Endothelial cell of umbilical vein (primary cell): ENCODE results near the gene NRBF2. TPM values are rescaled to one million over a fixed set of nuclear protein-coding genes. Genes with fewer than 3 reads are reported as not detected.

Experiments
- BruUV-seq: library from RNA; stranded (reverse); fragments of 400-500 nt; replicated peaks from 2 replicates; lab custom pipeline; 2021; lab: Mats Ljungman, UMichigan
- CTCF ChIA-PET: fragments of 300-600, 350-600 bp; sonication (Branson Sonifier 250); formaldehyde crosslinking; loops from one replicate; lab custom pipeline; 2021; ENCODE audit warnings: antibody characterized with exemption, inconsistent platforms; lab: Charles Lee
- POLR2A ChIA-PET: fragments of 300-600, 350-600 bp; sonication (Branson Sonifier 250); formaldehyde crosslinking; loops from one replicate; lab custom pipeline; 2021; ENCODE audit warnings: antibody characterized with exemption, inconsistent platforms; lab: Charles Lee
- DNase-seq: peaks from one replicate; pipeline ENCODE4 v3.0.0-alpha.2; 2011; ENCODE audit warnings: low read depth, low spot score
- FAIRE-seq: peaks from 2 replicates; lab custom pipeline; 2011; peaks lifted over from hg19 to GRCh38; lab: Jason Lieb, UNC
- H2AFZ ChIP-seq: 2 replicates; pipeline ENCODE4 v1.6.0; 2012; ENCODE audit warnings: low read depth, low read length, control low read depth, inconsistent platforms
- H3K27ac ChIP-seq: 2 replicates; pipeline ENCODE4 v1.5.1; 2011; ENCODE audit warnings: low read depth, mild to moderate bottlenecking, control low read depth, low read length, moderate library complexity; ENCODE audit not compliant: insufficient read depth
- H3K27me3 ChIP-seq, 2 experiments: 2 replicates each; pipeline versions ENCODE4 v1.6.0 to v1.6.1; 2011; ENCODE audit warnings: low read length in 2 of 2, mixed read lengths in 1 of 2; ENCODE audit not compliant: control insufficient read depth in 2 of 2, insufficient read depth in 2 of 2
- H3K36me3 ChIP-seq, 2 experiments: 2 replicates in 1 of 2; 3 replicates in 1 of 2; pipeline ENCODE4 v1.5.1; 2011; ENCODE audit warnings: low read length in 2 of 2, mild to moderate bottlenecking in 1 of 2, moderate library complexity in 1 of 2; ENCODE audit not compliant: control insufficient read depth in 2 of 2, insufficient read depth in 2 of 2; ENCODE audit errors: extremely low read depth in 1 of 2
- H3K4me1 ChIP-seq: 3 replicates; pipeline ENCODE4 v1.5.1; 2011; ENCODE audit warnings: mild to moderate bottlenecking, low read length; ENCODE audit not compliant: control insufficient read depth, insufficient read depth; ENCODE audit errors: extremely low read depth
- H3K4me2 ChIP-seq: 2 replicates; pipeline ENCODE4 v1.6.1; 2011; ENCODE audit warnings: low read length, control low read depth, mixed read lengths; ENCODE audit not compliant: insufficient read depth
- H3K4me3 ChIP-seq, 3 experiments: fragments of 200-600 bp in 1 of 3; sonication (generic), shearing (Covaris generic) in 1 of 3; replicated peaks in 1 of 3; 2 replicates each; pipeline ENCODE4 v1.5.1; 2011 to 2016; ENCODE audit warnings: control low read depth in 3 of 3, low read length in 3 of 3, mild to moderate bottlenecking in 2 of 3, inconsistent platforms in 1 of 3, low read depth in 1 of 3, moderate library complexity in 1 of 3; ENCODE audit not compliant: insufficient read depth in 1 of 3
- H3K79me2 ChIP-seq: 2 replicates; pipeline ENCODE4 v1.6.0; 2012; ENCODE audit warnings: low read length, inconsistent platforms; ENCODE audit not compliant: control insufficient read depth, insufficient read depth
- H3K9ac ChIP-seq: replicated peaks from 2 replicates; pipeline ENCODE3; 2011; ENCODE audit warnings: low read length, control low read depth; ENCODE audit not compliant: insufficient read depth; ENCODE audit errors: extremely low read depth
- H3K9me1 ChIP-seq: replicated peaks from 3 replicates; pipeline ENCODE4 v1.6.0; 2011; ENCODE audit warnings: mild to moderate bottlenecking, low read length; ENCODE audit not compliant: control insufficient read depth, insufficient read depth; ENCODE audit errors: extremely low read depth
- H3K9me3 ChIP-seq: replicated peaks from 2 replicates; pipeline ENCODE4 v1.5.1; 2012; ENCODE audit warnings: low read length, inconsistent platforms; ENCODE audit not compliant: control insufficient read depth, insufficient read depth
- H4K20me1 ChIP-seq: replicated peaks from 2 replicates; pipeline ENCODE3; 2011; ENCODE audit warnings: mild to moderate bottlenecking, low read length; ENCODE audit not compliant: control insufficient read depth, insufficient read depth; ENCODE audit errors: extremely low read depth
- CTCF ChIP-seq, 2 donors: IDR thresholded peaks; 1 replicate in 1 of 2; 2 replicates in 1 of 2; pipeline ENCODE4 v1.5.1; 2011; ENCODE audit warnings: low read length in 2 of 2, mild to moderate bottlenecking in 2 of 2, moderate library complexity in 2 of 2, control low read depth in 1 of 2, inconsistent platforms in 1 of 2, low read depth in 1 of 2; ENCODE audit not compliant: insufficient read depth in 1 of 2; ENCODE audit errors: extremely low read depth in 1 of 2
- EZH2 ChIP-seq: IDR thresholded peaks from 2 replicates; pipeline ENCODE4 v1.6.1; 2012; ENCODE audit warnings: borderline replicate concordance, low read depth, mild to moderate bottlenecking, moderate library complexity, low read length, inconsistent platforms; ENCODE audit not compliant: severe bottlenecking
- FOS ChIP-seq: IDR thresholded peaks from 2 replicates; pipeline ENCODE4 v1.6.1; 2011; ENCODE audit warnings: mild to moderate bottlenecking, low read length, moderate library complexity, borderline replicate concordance; ENCODE audit not compliant: insufficient read depth
- GATA2 ChIP-seq: IDR thresholded peaks from 2 replicates; pipeline ENCODE4 v1.7.0; 2011; ENCODE audit warnings: low read depth, mild to moderate bottlenecking, moderate library complexity, mixed read lengths, low read length; ENCODE audit not compliant: insufficient read length, insufficient read depth
- JUN ChIP-seq: IDR thresholded peaks from 2 replicates; pipeline ENCODE4 v1.6.1; 2011; ENCODE audit warnings: borderline replicate concordance, low read depth; ENCODE audit not compliant: insufficient read length, insufficient read depth
- MAX ChIP-seq: IDR thresholded peaks from 2 replicates; pipeline ENCODE4 v1.6.1; 2011; ENCODE audit not compliant: insufficient read depth, insufficient read length
- MYC ChIP-seq: IDR thresholded peaks from one replicate; pipeline ENCODE4 v1.6.1; 2011; ENCODE audit warnings: mild to moderate bottlenecking, low read depth, low read length
- POLR2A ChIP-seq: IDR thresholded peaks from 2 replicates; pipeline ENCODE4 v1.6.1; 2012; ENCODE audit warnings: low read depth, mild to moderate bottlenecking, control low read depth, low read length
- POLR2AphosphoS5 ChIP-seq: IDR thresholded peaks from 2 replicates; pipeline ENCODE4 v1.6.1; 2012; ENCODE audit warnings: low read depth, mild to moderate bottlenecking, control low read depth, low read length, moderate library complexity; ENCODE audit not compliant: insufficient read depth
- dilution Hi-C: fragments of 300-500 bp; cut with MboI; formaldehyde crosslinking; loops from one replicate; pipeline ENCODE4 v1.15.0; 2019; ENCODE audit warnings: low sequenced_read_pairs; ENCODE audit not compliant: extremely low pct_ligation_motif_present
- intact Hi-C: fragments of 100-400 bp; cut with micrococcal nuclease; formaldehyde crosslinking; loops from one replicate; pipeline ENCODE4 v1.10.0; 2022
- polyA plus RNA-seq, 4 experiments: library from polyadenylated mRNA; depleted of rRNA in 3 of 4; stranded (reverse) in 3 of 4; unstranded in 1 of 4; fragments of >200 nt; gene quantifications; 2 replicates each; pipeline versions ENCODE4 v1.2.1 to v1.2.3, GENCODE V29; 2011 to 2012; ENCODE audit warnings: missing spikeins in 1 of 4
- total RNA-seq: library from RNA; stranded (reverse); gene quantifications from 2 replicates; pipeline ENCODE4 v1.2.3, GENCODE V29; 2021

The NRBF2 gene
- total and polyA plus RNA-seq, 2 donors (not counting 3 experiments of a cell fraction or from before 2014, with no cell fraction given) = 7.6 to 17.7 TPM

- no peak overlapping the region for H2AFZ ChIP-seq
- H3K27ac ChIP-seq = no peak overlapping the region
- no peaks in the 10 kb centered on the region for H3K27me3 ChIP-seq
- H4K20me1 ChIP-seq = no peaks in the 10 kb centered on the region
- TF ChIP-seq POLR2A (no peak), FOS (no peak), GATA2 (no peak), MYC (no peak), EZH2 (no peak), POLR2AphosphoS5 (no peak), JUN (no peak), MAX (no peak), CTCF (IDR thresholded peaks at IDR 0.05; ENCODE audit: extremely low read depth in 1 of 2, insufficient read depth in 1 of 2, low read depth in 1 of 2, low read length in 2 of 2) (no peak)
- CTCF ChIA-PET = interaction anchor here (4.8 to 6.0 kb wide), 3 partner anchors 466 to 604 kb away, joined by 114 to 275 read pairs (median 229); no protein-coding TSS in a partner anchor
- no peak for DNase-seq
- H3K36me3 ChIP-seq = peaks cover 3 to 8% of the 10 kb centered on the region in 2 experiments
- H3K79me2 ChIP-seq = no peaks in the 10 kb centered on the region
- no peak overlapping the region for H3K4me3 ChIP-seq
- no peaks in the 10 kb centered on the region for H3K9me3 ChIP-seq
- intact Hi-C loops (no loop called here), dilution Hi-C loops (no loop called here)
- H3K9ac ChIP-seq = no peak overlapping the region
- no TSS peak for BruUV-seq
- POLR2A ChIA-PET = no interaction called here
- no peak for FAIRE-seq
- no peak overlapping the region for H3K4me2 ChIP-seq
- no peaks in the 10 kb centered on the region for H3K4me1 ChIP-seq
- H3K9me1 ChIP-seq = no peaks in the 10 kb centered on the region
These were observed 31.1 kb downstream of the NRBF2 start for GRCh38 chr10:63164166-63164623.
